ENCODE results near the gene ITGBL1.

ITGBL1 gene

DNA sequence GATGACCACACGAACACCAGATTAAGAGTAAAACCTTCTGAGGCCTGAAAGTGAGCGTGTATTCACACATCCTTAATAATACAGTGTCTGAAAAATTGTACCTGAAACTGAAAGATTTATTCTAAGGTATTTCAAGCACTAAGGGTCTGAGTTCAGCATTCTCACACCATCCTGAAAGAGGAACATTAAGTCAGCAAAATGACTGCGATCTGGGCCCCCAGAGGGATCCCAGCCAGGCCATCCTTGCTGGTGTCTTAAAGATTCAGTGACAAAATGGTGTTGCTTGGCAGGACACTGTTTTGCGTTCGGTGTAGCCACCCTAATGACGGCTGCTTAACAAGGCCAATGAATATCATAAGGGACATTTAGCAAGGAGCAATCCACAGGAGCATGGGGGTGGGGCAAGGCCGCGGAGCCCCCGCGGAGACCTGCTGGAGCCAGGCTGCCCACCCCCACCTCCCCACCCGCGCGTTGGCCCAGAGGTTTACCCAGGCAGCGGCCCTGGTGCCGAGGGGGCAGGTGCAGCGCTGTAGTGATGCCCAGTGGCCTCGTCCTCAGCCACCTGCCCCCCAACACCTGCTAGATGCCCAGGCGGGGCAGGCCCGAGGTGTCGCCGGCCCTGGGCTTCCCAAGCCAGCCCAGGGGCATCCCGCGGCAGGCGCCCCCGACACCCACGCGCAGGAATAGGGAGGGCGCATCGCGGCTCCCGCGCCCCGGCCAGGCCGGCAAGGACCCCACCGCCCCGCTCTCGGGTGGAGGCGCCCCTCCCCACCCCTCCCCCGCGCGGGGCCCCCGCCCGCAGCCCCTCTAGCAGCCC, 36.9 kb upstream of the ITGBL1 start:
- TF ChIP-seq, protein P1, sequence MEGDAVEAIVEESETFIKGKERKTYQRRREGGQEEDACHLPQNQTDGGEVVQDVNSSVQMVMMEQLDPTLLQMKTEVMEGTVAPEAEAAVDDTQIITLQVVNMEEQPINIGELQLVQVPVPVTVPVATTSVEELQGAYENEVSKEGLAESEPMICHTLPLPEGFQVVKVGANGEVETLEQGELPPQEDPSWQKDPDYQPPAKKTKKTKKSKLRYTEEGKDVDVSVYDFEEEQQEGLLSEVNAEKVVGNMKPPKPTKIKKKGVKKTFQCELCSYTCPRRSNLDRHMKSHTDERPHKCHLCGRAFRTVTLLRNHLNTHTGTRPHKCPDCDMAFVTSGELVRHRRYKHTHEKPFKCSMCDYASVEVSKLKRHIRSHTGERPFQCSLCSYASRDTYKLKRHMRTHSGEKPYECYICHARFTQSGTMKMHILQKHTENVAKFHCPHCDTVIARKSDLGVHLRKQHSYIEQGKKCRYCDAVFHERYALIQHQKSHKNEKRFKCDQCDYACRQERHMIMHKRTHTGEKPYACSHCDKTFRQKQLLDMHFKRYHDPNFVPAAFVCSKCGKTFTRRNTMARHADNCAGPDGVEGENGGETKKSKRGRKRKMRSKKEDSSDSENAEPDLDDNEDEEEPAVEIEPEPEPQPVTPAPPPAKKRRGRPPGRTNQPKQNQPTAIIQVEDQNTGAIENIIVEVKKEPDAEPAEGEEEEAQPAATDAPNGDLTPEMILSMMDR (IDR thresholded peaks at IDR 0.05; ENCODE audit: unreplicated experiment in 3 of 3), result no peak
- Mint-ChIP-seq H3K27ac (peak overlapping the region in 1 of 3 experiments; percentile 56), H3K4me3 (peak overlapping the region; percentile 70 to 82 (median 78)), H3K4me1 (no peaks in the 10 kb centered on the region), H3K36me3 (ENCODE audit: low read depth) (no peaks in the 10 kb centered on the region), H3K27me3 (ENCODE audit: low read depth) (peaks cover 49% of the 10 kb centered on the region), H3K9me3 (peaks cover 2% of the 10 kb centered on the region)

DNA sequence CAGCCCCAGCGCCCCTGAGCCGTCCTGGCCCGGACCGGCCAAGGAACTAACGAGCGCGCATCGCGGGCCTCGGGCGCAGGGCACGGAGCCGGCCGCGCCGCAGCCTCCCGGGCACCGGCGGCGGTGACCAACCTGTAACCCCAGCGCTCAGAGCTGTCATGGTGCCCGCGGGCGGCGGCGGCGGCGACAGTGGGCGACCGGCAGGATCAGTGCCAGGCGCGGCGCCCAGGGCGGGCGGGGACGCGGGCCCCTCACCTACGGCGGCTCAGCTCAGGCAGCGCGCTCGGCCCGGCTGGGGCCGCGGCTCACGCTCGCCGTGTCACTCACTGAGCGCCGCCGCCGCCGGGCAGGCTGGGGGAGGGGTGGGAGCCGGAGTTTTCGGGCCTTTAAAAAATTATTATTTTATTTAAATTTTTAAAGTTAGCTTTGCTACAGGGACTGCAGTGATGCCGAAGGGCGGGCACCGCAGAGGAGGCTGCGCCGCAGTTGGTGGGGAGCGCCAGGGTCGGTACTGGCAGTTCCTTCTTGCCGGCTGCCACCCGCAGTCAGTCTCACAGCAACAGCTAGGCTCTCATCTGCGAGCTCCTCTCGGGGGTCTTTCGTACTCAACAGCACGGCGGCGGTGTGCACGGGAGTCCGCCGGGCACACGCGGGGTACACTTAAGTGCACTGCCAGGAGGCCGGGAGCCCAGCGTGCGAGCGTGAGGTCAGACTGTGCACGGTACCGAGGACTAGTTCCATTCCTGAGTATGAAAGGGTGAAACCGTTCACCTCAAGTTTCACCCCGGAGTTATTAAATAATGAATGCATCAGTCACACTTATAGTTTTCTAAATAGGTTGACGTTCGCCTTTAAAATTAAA, 36.1 kb upstream of the ITGBL1 start, which contains the start of gene NALCN:
NALCN (minus strand) TSS at position 328 of the 862 bp plus-strand sequence. CDS start 17,382 bp downstream, outside the sequence.
- Mint-ChIP-seq H3K36me3 (ENCODE audit: low read depth) (no peaks in the 10 kb centered on the region), H3K9me3 (peaks cover 2% of the 10 kb centered on the region), H3K27ac (peak within 1 kb of the TSS in 1 of 3 experiments; percentile 56), H3K4me3 (peak within 1 kb of the TSS; percentile 84 to 87 (median 86)), H3K4me1 (no peaks in the 10 kb centered on the region), H3K27me3 (ENCODE audit: low read depth) (peaks cover 48% of the 10 kb centered on the region)
- TF ChIP-seq, protein P1 (IDR thresholded peaks at IDR 0.05; ENCODE audit: unreplicated experiment in 3 of 3), result no peak

DNA sequence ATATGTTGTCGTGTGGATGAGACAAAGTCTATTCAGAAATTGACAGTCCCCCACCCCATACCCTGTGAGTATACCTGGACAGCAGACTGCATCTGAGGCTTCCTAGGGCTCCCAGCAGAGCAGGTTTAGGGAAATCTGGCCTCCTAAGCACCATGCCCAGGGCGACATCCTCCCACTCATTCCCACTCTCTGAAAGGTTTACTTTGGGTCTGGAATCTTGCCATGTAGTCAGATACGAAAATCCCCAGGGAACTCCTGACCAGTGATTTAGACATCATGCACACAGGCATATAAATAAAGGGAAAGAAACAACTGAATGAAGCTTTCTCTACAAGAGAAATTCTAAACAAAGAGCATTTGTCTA, 35.5 kb upstream of the ITGBL1 start:
- TF ChIP-seq, protein P1 (IDR thresholded peaks at IDR 0.05; ENCODE audit: unreplicated experiment in 3 of 3), result no peak
- Mint-ChIP-seq H3K4me3 (peak overlapping the region; percentile 84 to 87 (median 86)), H3K36me3 (ENCODE audit: low read depth) (no peaks in the 10 kb centered on the region), H3K27me3 (ENCODE audit: low read depth) (peaks cover 45% of the 10 kb centered on the region), H3K4me1 (no peaks in the 10 kb centered on the region), H3K27ac (no peak overlapping the region), H3K9me3 (peaks cover 2% of the 10 kb centered on the region)

DNA sequence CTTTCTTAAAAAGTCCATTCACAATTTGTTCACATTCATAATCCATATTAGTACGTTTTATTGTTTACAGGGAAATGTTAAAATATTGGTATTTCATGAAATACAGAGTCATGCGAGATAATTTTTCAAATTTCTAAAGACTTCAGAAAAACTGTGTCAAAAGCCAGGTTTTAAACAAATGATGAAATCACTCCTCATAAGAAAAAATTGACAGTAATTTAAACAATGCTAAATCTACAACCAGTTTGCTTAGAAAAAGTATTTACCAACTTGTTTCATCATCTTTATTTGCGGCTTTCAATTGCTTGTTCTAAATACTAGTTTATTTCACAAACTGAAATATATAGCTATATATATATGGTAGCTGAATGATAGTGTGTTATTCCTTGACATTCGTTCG, 35.0 kb upstream of the ITGBL1 start:
- H3K4me1 Mint-ChIP-seq, result no peaks in the 10 kb centered on the region
- H3K27me3 Mint-ChIP-seq (ENCODE audit: low read depth), result peaks cover 45% of the 10 kb centered on the region
- H3K9me3 Mint-ChIP-seq, result peaks cover 2% of the 10 kb centered on the region
- H3K36me3 Mint-ChIP-seq (ENCODE audit: low read depth), result no peaks in the 10 kb centered on the region
- TF ChIP-seq, protein P1 (IDR thresholded peaks at IDR 0.05; ENCODE audit: unreplicated experiment in 3 of 3), result no peak
- H3K27ac Mint-ChIP-seq, result no peak overlapping the region
- peak overlapping the region in 1 of 3 experiments; percentile 86 for H3K4me3 Mint-ChIP-seq

DNA sequence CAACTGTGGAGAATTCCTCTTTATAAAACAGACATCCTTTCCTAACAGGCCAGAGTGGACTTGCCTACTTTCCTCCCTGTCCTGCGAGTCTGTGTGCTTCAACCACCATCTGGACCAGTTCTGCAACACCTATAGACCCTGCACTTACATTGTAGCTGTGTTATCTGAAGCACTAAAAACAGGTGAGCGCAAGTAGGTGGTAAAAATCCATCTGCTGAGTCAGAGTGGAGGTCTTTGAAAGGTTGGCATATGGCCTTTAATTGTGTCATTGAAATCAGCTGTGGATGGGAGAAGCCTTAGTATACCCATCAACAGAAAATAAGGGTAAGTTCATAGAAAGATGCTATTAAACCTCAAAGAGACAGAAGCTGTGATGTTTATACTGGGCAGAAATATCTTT, 28.6 kb upstream of the ITGBL1 start:
- Mint-ChIP-seq H3K27ac (no peak overlapping the region), H3K36me3 (ENCODE audit: low read depth) (no peaks in the 10 kb centered on the region), H3K27me3 (ENCODE audit: low read depth) (peaks cover 8% of the 10 kb centered on the region), H3K4me1 (no peaks in the 10 kb centered on the region), H3K9me3 (peaks cover 2% of the 10 kb centered on the region), H3K4me3 (no peak overlapping the region)
- TF ChIP-seq, protein P1 (IDR thresholded peaks at IDR 0.05; ENCODE audit: unreplicated experiment in 3 of 3), result no peak
